HG03432 (cell line): ENCODE measurements around the gene IL10RB.

Experiments used
- ATAC-seq: cut with Tn5 transposase; IDR thresholded peaks from one replicate; pipeline ENCODE4 v1.9.1; 2021; ENCODE audit warnings: mild to moderate bottlenecking, moderate library complexity; ENCODE audit not compliant: unreplicated experiment

IL10RB gene

GRCh38 chr21:33262921-33263320 is 3.2 kb upstream of the IL10RB start:
- no peak for ATAC-seq

DNA sequence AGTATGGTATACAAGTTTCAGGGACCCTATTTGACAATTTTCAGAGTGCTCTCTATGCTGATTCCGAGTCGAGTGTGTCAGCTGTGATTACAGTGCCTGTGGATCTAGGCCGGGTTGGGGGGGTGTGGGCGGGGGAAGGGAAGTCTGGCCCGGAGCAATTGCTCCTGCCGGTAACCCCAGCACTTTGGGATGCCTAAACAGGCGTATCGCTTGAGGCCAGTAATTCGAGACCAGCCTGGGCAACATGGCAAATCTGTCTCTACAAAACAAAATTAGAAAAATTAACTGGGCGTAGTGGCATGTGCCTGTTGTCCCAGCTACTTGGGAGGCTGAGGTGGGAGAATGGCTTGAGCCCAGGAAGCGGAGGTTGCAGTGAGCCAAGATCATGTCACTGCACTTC is 1.6 kb upstream of the IL10RB start:
- ATAC-seq: no peak

DNA sequence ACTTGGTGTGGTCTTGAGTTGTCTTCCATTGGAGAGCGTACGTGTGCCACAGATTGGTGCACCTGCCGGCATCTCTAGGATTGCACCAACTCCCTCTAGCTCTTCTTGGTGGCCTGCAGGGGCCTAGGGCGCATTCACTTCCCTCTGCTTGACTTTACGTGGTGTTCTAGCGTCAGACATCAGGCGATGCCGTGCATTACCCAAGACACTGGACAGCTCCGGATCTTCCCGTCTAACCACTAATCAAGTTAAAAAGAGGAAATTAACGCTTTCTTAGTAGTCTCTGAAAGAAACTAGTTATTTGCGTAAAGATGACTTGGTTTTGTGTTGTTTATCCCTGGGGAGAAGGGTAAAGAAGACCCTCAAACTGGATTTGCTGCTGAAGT is 510 bp upstream of the IL10RB start:
- ATAC-seq: peak; percentile 25

DNA sequence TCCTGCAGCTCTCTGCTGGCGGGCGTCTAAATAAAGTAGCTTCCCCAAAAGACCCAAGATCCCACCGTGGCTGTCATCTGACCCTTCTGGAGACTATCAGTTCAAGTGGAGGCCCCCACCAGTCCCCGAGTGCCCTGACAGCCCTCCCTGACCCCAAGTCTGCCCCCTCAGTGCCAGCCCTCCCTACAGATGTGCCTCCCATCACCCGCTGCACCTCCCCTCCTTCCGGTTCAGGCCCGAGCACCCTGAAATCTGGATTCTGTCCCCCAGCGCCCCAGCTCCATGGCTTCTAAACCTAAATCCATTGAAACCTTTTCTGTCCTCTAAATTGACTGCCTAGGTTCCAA is 595 bp downstream of the IL10RB start:
- ATAC-seq: peak; percentile 9

DNA sequence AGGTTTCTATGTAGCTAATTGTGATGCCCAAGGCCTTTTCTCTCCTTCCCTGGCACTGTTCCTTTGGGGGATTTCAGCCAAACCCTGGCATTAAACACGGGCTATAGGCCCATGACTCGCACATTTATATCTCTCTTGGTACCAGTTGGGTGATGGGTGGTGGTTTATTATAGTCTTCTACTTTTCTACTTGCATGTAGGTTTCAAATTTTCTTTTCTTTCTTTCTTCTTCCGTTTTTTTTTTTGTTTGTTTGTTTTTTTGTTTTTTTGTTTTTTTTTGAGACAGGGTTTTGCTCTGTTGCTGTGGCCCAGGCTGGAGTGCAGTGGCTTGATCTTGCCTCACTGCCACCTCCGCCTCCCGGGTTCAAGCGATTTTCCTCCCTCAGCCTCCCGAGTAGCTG is 1.1 kb downstream of the IL10RB start:
- no peak for ATAC-seq

- ATAC-seq: peak; percentile 15
These were observed 2.2 kb downstream of the IL10RB start for GRCh38 chr21:33268393-33268736.

- ATAC-seq: peak; percentile 72
These were observed 2.7 kb downstream of the IL10RB start for GRCh38 chr21:33268737-33269441.

DNA sequence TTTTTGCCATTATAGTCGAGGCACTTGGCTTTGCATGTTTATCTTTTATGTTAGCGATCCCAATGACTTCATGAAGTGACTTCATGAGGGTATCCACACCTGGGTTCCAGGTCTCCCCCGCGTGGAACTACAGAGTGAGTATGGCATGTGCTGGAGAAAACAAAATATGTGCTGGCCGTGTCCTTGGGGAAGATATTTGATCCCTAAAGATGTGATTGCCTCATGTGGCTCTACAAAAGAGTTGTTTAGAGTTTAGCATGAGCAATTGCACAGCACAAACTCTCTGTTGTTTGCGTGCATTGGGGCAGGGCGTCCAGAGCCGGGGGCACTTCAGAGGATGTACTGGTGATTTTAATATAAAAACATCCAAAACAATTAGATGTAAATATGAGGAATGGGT is 4.8 kb downstream of the IL10RB start:
- no peak for ATAC-seq

- ATAC-seq: no peak
These were observed 6.9 kb downstream of the IL10RB start for GRCh38 chr21:33273044-33273443.

GRCh38 chr21:33278721-33279120 is 12.6 kb downstream of the IL10RB start:
- ATAC-seq: no peak

- no peak for ATAC-seq
These were observed 13.2 kb downstream of the IL10RB start for GRCh38 chr21:33279330-33279820.

DNA sequence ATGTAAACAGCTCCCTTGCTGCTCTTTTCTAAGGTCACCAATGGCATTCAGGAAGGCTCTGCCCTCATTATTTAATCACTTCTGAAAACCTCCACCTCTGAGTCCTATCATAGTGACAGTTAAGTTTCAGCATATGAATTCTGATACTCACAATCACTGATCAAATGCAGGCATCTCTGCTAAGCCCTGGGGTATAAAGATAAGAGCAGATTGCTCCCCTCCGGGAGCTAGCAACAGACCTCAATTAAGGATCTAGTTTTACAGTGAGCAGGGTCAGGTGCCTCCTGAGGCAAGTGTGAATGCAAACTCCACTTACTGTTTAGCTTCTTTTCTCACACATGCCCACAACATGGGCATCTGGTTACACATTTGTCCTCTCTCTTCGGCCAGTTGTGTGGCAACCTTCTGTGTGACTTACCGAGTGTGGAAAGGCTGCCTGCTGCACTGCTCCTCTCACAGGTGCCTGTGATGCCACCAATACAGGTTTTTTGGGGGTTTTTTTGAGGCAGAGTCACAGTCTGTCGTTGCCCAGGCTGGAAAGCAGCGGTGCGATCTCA is 15.0 kb downstream of the IL10RB start:
- ATAC-seq: no peak

DNA sequence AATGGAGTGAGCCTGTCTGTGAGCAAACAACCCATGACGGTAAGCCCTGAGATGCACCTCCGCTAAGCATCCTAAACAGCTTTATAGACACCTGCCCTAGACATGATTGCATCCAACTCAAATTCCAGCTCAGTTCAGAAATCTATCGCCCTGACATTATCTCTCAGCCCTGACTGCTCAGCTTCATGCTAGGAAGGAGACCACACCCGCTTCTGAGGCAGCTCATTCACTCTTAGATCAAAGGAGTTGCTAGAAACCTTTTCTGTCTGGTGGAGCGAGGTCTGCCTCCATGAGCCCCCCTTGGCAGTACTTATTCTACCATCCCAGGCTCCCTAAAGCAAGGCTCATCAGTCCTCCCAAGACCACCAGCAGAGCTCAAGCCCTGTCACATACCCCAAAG is 17.0 kb downstream of the IL10RB start:
- ATAC-seq: no peak

DNA sequence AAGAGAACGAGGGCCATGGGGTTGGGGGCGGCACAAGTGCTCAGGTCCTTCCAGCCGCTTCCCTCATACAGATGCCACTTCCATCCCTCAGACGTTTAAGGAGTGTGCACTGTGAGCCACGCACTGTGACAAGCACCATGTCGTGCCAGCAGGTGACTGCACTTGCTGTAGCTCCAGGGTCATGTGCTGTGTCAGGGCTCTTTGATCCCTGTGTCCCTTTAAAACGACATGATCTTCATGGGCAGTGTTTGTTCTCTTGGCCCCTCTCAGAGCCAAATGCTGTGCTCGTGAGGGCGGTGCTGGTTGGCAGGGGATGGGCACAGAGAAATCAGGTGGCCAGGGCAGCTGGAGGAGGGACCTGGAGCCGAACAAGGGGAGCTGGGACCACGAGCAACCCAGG is 19.9 kb downstream of the IL10RB start:
- ATAC-seq: no peak

DNA sequence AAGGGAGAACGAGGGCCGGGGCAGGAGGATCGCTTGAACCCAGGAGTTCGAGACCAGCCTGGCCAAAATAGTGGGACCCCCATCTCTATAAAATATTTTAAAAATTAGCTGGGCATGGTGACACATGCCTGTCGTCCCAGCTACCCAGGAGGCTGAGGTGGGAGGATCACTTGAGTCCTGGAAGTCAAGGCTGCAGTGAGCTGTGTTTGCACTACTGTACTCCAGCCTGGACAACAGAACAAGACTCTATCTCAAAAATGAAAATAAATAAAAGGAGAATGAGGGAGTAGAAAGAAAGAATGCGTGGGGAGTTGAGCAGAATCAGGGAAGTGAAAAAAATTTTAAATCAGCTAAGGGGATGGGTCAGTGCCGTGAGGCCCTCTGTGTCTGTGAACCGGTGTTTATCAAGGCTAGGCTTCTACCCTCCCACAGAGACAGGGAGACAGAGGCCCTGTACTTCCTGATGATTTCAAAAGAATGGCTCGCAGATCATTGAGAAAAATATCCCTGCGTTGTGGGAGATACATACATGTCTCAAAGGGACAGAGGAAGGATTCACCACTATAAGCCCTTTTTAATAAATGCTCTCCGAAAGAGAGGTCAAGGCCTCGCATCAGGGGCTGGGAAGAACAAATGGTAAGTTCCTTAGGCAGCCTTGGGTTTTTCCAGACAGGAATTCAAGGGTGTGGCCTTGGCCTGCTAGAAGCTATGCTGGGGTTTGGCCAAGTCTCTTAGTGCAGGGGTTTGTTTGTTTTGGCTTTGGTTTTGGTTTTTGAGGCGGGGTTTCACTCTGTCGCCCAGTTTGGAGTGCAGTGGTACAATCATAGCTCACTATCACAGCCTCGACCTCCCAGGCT is 20.7 kb downstream of the IL10RB start:
- no peak for ATAC-seq

DNA sequence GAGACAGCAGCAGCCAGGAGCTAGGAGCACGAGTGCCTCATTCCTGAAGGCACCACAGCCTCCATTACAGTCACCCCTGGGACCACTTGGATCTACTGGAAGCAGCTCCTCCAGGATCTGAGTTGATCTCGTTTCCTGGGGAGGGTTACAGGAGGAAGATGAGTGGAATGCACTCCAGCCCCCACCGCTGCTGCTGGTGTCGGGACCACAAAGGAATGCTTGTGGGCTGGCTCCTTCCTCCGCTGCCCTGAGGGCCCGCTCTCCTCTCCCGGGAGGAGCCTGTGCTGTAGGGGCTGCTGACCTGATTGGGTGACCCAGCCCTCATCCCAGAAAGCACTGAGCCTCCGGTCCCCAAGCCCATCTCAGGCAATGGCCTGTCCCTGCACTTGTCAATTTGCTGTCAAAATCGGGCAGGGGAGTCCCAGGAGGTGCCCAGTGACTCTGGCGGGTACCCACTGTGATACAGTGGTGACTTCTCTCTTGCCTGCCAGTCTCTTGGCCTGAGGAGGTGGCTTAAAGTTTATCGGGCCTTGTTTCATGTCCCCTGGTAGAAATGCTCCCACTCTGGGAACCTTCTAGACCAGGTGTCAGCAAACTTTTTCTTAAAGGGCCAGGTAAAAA is 23.1 kb downstream of the IL10RB start:
- ATAC-seq: no peak

GRCh38 chr21:33290441-33290840 is 24.3 kb downstream of the IL10RB start:
- no peak for ATAC-seq

- no peak for ATAC-seq
These were observed 25.5 kb downstream of the IL10RB start for GRCh38 chr21:33291686-33292085.

- ATAC-seq: no peak
These were observed 26.6 kb downstream of the IL10RB start for GRCh38 chr21:33292724-33293123.

DNA sequence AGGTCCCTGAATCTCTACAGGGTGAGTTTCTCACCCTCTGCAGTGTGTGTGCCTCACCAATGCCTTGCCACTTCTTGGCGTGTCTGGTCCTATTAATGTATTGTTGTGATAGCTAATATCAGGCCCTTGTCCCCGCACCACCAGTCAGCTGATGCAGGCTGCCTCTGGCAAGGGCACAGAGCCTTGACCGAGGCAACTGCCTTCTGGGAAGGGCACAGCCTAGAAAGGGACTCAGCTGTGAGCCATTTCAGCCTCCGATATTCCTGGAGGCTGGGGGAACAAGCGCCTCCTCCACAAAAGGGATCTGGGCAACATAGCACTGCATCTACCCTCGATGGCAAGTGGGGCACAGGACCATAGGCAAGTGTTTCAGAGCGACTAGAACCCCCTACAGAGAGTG is 27.0 kb downstream of the IL10RB start:
- no peak for ATAC-seq

- ATAC-seq: no peak
These were observed 27.6 kb downstream of the IL10RB start for GRCh38 chr21:33293811-33294216.

DNA sequence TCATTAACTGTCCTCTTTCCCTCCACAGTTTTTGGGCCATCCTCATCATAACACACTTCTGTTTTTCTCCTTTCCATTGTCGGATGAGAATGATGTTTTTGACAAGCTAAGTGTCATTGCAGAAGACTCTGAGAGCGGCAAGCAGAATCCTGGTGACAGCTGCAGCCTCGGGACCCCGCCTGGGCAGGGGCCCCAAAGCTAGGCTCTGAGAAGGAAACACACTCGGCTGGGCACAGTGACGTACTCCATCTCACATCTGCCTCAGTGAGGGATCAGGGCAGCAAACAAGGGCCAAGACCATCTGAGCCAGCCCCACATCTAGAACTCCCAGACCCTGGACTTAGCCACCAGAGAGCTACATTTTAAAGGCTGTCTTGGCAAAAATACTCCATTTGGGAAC is 30.0 kb downstream of the IL10RB start:
- ATAC-seq: no peak
